K562 (cell line): ENCODE measurements around the gene RPS2. TPM values are rescaled to one million over a fixed set of nuclear protein-coding genes. Genes with fewer than 3 reads are reported as not detected.

Experiments
- ARHGAP35 ChIP-seq: fragments of 450-650 bp; IDR thresholded peaks from 2 replicates; pipeline ENCODE4 v1.6.1; 2018; ENCODE audit not compliant: partially characterized antibody
- E2F6 ChIP-seq, 2 experiments: IDR thresholded peaks; 2 replicates each; pipeline ENCODE4 v1.6.1; 2011; ENCODE audit warnings: borderline replicate concordance in 1 of 2, control low read depth in 1 of 2, low read depth in 1 of 2, low read length in 1 of 2, mild to moderate bottlenecking in 1 of 2, mixed read lengths in 1 of 2, moderate library complexity in 1 of 2; ENCODE audit not compliant: insufficient read depth in 1 of 2, insufficient read length in 1 of 2, poor library complexity in 1 of 2, severe bottlenecking in 1 of 2; ENCODE audit errors: extremely low read depth in 1 of 2
- HLTF ChIP-seq: fragments of 450-650 bp; IDR thresholded peaks from 2 replicates; pipeline ENCODE4 v1.6.1; 2016
- MAFG ChIP-seq: fragments of 450-650 bp; conservative IDR thresholded peaks from 2 replicates; pipeline ENCODE4 v1.6.1; 2016; ENCODE audit warnings: missing genetic modification characterization, missing compliant biosample characterization
- NR2F6 ChIP-seq: fragments of 450-650 bp; formaldehyde crosslinking; IDR thresholded peaks from 2 replicates; pipeline ENCODE4 v1.4.0; 2020; ENCODE audit warnings: mild to moderate bottlenecking
- PHB2 ChIP-seq: fragments of 450-650 bp; IDR thresholded peaks from 2 replicates; pipeline ENCODE4 v1.6.1; 2017; ENCODE audit warnings: low read depth
- ZNF165 ChIP-seq: fragments of 250-450 bp; sonication (Bioruptor Pico); IDR thresholded peaks from 2 replicates; pipeline ENCODE4 v1.4.0; 2020; ENCODE audit warnings: borderline replicate concordance
- polyA plus RNA-seq, 8 experiments: library from polyadenylated mRNA; depleted of rRNA in 4 of 8; stranded (reverse) in 5 of 8; unstranded in 3 of 8; fragments of >200 nt; fragmentation: Nextera tagmentation in 2 of 8; fragmentation: Illumina TruSeq in 1 of 8; extraction: Ambion mirVana in 2 of 8; extraction: Trizol in 1 of 8; gene quantifications; 2 replicates each; pipeline versions ENCODE4 v1.2.1 to v1.2.3, GENCODE V29; 2011 to 2014; ENCODE audit warnings: inconsistent platforms in 1 of 8, missing spikeins in 1 of 8
- total RNA-seq, 7 experiments: library from RNA; depleted of rRNA in 6 of 7; stranded (reverse); fragments of >200 nt in 6 of 7; fragmentation: Illumina TruSeq in 2 of 7; extraction: Trizol in 2 of 7; gene quantifications; 2 replicates each; pipeline versions ENCODE4 v1.2.1 to v1.2.3, GENCODE V29; 2011 to 2021; ENCODE audit warnings: low replicate concordance in 1 of 7
- TF ChIP-seq, protein P1 (sequence below): IDR thresholded peaks from 3 replicates; pipeline ENCODE4 v1.6.1; 2011; ENCODE audit warnings: borderline replicate concordance, mild to moderate bottlenecking, moderate library complexity; ENCODE audit not compliant: insufficient read length; ENCODE audit errors: extremely low read depth
- TF ChIP-seq, protein P2 (sequence below): fragments of 200-800 bp; sonication (Bioruptor generic); IDR thresholded peaks from 2 replicates; pipeline ENCODE4 v1.6.1; 2016; ENCODE audit warnings: missing genetic modification characterization, missing compliant biosample characterization
- TF ChIP-seq, protein P3 (sequence below): IDR thresholded peaks from 3 replicates; pipeline ENCODE4 v1.6.1; 2011; ENCODE audit warnings: borderline replicate concordance, mild to moderate bottlenecking; ENCODE audit not compliant: insufficient read length, insufficient read depth
- TF ChIP-seq, protein P4 (sequence below): fragments of 250-450 bp; sonication (Bioruptor Pico); IDR thresholded peaks from 2 replicates; pipeline ENCODE4 v1.5.0; 2021; ENCODE audit warnings: mild to moderate bottlenecking, moderate library complexity

RPS2 gene
- total and polyA plus RNA-seq, 9 of the 15 experiments (the other 6 are each of a cell fraction or from before 2014, with no cell fraction given) = 834 to 4,794 (median 3,793) TPM

DNA sequence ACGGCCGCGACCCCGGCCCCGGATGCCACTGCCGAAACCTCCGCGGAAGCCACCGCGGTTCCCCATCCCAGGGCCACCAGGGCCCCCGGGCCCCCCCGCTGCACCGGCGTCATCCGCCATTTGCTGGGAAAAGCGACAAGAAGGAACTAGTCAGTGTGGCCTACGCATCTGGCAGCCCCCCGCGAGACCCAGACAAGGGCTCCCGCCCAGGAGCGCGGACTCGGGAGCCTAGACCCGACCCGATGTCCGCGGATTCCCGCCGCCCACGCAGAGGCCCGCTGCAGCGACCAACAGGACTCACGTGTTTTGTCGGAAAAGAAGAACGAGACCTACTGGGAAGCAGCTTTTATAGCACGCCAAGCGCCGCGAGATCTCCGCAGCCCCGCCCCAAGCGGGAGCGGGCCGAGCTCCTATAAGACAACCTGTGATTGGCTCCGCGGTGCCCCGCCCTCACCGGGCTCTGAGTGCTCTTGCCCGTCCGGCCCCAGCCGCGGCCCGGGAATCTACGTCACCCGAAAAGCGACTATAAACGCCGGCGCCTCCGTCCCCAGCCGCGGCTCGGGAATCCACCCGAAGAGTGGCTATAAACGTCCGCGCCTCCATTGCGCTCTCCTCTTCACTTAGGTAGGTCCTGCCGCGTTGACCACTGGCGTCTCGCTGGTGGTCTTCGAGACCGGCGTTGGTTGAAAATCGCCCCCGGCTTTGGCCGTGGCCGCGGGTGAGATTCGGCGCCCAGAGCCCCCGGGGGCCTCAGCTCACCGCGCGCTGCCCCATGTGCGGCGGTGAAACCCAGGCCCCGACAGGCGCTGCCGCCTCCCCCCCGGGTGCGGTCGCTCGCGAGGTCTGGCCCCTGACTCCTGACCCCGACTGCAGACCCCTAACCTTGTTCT lies at the start of gene RPS2 (continued):
- TF ChIP-seq, protein P1, sequence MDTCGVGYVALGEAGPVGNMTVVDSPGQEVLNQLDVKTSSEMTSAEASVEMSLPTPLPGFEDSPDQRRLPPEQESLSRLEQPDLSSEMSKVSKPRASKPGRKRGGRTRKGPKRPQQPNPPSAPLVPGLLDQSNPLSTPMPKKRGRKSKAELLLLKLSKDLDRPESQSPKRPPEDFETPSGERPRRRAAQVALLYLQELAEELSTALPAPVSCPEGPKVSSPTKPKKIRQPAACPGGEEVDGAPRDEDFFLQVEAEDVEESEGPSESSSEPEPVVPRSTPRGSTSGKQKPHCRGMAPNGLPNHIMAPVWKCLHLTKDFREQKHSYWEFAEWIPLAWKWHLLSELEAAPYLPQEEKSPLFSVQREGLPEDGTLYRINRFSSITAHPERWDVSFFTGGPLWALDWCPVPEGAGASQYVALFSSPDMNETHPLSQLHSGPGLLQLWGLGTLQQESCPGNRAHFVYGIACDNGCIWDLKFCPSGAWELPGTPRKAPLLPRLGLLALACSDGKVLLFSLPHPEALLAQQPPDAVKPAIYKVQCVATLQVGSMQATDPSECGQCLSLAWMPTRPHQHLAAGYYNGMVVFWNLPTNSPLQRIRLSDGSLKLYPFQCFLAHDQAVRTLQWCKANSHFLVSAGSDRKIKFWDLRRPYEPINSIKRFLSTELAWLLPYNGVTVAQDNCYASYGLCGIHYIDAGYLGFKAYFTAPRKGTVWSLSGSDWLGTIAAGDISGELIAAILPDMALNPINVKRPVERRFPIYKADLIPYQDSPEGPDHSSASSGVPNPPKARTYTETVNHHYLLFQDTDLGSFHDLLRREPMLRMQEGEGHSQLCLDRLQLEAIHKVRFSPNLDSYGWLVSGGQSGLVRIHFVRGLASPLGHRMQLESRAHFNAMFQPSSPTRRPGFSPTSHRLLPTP = no peak
- TF ChIP-seq PHB2 (no peak), ARHGAP35 (peak; percentile 87), MAFG (tag) (no peak), ZNF165 (CRISPR knock-in tag) (no peak), HLTF (no peak), E2F6 (IDR thresholded peaks at IDR 0.05; ENCODE audit: borderline replicate concordance in 1 of 2, extremely low read depth in 1 of 2, insufficient read depth in 1 of 2, insufficient read length in 1 of 2, low read depth in 1 of 2, low read length in 1 of 2, poor library complexity in 1 of 2, severe bottlenecking in 1 of 2) (peak in 1 of 2 experiments; percentile 29), NR2F6 (CRISPR knock-in tag) (0 out of 2 replicates have a peak, but pooled peaks have one; percentile 57)
- TF ChIP-seq, protein P2, sequence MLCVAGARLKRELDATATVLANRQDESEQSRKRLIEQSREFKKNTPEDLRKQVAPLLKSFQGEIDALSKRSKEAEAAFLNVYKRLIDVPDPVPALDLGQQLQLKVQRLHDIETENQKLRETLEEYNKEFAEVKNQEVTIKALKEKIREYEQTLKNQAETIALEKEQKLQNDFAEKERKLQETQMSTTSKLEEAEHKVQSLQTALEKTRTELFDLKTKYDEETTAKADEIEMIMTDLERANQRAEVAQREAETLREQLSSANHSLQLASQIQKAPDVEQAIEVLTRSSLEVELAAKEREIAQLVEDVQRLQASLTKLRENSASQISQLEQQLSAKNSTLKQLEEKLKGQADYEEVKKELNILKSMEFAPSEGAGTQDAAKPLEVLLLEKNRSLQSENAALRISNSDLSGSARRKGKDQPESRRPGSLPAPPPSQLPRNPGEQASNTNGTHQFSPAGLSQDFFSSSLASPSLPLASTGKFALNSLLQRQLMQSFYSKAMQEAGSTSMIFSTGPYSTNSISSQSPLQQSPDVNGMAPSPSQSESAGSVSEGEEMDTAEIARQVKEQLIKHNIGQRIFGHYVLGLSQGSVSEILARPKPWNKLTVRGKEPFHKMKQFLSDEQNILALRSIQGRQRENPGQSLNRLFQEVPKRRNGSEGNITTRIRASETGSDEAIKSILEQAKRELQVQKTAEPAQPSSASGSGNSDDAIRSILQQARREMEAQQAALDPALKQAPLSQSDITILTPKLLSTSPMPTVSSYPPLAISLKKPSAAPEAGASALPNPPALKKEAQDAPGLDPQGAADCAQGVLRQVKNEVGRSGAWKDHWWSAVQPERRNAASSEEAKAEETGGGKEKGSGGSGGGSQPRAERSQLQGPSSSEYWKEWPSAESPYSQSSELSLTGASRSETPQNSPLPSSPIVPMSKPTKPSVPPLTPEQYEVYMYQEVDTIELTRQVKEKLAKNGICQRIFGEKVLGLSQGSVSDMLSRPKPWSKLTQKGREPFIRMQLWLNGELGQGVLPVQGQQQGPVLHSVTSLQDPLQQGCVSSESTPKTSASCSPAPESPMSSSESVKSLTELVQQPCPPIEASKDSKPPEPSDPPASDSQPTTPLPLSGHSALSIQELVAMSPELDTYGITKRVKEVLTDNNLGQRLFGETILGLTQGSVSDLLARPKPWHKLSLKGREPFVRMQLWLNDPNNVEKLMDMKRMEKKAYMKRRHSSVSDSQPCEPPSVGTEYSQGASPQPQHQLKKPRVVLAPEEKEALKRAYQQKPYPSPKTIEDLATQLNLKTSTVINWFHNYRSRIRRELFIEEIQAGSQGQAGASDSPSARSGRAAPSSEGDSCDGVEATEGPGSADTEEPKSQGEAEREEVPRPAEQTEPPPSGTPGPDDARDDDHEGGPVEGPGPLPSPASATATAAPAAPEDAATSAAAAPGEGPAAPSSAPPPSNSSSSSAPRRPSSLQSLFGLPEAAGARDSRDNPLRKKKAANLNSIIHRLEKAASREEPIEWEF (CRISPR knock-in tag) = no peak
- TF ChIP-seq, protein P3, sequence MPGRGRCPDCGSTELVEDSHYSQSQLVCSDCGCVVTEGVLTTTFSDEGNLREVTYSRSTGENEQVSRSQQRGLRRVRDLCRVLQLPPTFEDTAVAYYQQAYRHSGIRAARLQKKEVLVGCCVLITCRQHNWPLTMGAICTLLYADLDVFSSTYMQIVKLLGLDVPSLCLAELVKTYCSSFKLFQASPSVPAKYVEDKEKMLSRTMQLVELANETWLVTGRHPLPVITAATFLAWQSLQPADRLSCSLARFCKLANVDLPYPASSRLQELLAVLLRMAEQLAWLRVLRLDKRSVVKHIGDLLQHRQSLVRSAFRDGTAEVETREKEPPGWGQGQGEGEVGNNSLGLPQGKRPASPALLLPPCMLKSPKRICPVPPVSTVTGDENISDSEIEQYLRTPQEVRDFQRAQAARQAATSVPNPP = no peak
- TF ChIP-seq, protein P4, sequence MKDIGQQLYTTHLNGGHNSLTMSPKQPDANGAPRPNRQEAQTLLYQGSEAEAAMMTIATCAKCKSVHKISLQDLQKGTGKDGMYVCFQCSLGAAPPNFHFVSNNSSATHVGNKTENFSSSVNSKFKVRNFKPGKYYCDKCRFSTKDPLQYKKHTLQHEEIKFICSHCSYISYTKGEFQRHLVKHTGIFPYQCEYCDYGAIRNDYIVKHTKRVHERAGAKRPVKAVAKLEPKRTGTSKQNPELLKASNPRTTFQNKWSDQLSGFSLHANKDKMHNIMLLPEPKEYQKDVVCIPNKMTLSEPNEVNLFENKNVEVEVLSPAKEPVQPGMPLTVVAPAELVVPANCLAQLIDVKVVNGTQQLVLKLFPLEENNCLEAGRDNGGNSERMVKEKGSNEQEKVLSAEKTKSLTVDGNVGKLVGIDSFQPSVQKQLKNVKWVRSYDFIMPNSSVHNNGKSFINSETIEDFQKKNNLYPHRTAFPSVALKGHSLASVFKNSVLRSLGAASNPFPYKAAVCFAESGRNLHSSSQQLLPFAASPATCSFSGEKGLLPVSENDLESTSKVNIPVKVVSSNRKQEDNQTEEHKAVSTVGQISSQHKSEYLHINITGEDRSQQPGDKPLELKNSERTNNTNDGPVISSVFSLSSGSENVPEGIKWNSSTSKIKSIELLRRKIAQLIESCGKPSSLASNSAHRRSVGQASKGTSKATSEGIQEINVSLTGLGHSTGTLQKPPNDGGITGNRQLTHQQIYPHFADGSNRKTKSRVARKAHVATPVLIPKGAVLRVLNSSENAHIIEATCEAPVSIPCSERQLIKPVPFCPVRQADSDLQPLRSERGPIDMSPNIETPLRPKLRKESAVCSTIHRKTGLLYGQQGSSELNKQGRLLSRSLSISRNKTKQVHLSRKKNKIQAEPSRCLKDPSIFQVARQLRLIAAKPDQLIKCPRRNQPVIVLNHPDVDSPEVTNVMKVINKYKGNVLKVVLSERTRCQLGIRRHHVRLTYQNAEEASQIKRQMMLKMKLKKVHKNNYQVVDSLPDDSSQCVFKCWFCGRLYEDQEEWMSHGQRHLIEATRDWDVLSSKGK = no peak
